Measurements from ENCODE around the gene PFDN2. TPM values are rescaled to one million over a fixed set of nuclear protein-coding genes. Genes with fewer than 3 reads are reported as not detected.

PFDN2 gene
- total and polyA plus RNA-seq, 10 of the 15 experiments (the other 5 are each of a cell fraction or from before 2014, with no cell fraction given): 30.0 to 141 (median 80.5) TPM

DNA sequence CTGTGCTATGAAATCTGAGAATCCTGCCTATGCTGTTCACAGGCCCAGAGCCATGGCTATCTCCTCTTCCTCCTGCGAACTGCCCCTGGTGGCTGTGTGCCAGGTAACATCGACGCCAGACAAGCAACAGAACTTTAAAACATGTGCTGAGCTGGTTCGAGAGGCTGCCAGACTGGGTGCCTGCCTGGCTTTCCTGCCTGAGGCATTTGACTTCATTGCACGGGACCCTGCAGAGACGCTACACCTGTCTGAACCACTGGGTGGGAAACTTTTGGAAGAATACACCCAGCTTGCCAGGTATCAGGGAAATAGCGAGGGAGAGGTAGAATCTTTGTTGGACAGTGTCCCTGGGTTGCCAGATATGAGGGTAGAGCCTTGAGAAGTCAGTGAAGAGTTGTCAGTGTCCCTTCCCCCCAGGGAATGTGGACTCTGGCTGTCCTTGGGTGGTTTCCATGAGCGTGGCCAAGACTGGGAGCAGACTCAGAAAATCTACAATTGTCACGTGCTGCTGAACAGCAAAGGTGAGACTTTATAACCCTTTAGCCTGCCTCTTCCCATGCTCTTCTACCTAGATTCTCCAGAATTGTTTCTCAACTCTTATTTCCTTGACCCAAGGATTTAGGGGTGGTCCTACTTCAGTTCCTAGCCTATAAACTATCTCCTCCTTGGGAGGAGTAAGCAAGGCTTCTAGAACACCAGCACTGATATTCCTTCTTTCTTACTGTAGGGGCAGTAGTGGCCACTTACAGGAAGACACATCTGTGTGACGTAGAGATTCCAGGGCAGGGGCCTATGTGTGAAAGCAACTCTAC lies 1.5 kb upstream of the PFDN2 start:
- ATAC-seq (peak; percentile 80), FAIRE-seq (peak; percentile 98), DNase-seq (ENCODE audit: low read depth, low spot score) (no peak)
- Histone ChIP-seq H4K20me1 (ENCODE audit: control insufficient read depth, insufficient read depth) (no peaks in the 10 kb centered on the region), H3K4me1 (ENCODE audit: control insufficient read depth, insufficient read depth, low read length) (peaks cover 19% of the 10 kb centered on the region), H3K9me3 (replicated peaks; ENCODE audit: control insufficient read depth, insufficient read depth, low read length) (no peaks in the 10 kb centered on the region), H3K27ac (ENCODE audit: control insufficient read depth, insufficient read depth) (peak overlapping the region; percentile 90), H3K36me3 (ENCODE audit: control insufficient read depth in 2 of 2, insufficient read depth in 2 of 2, low read length in 1 of 2) (peaks cover 16% of the 10 kb centered on the region in 2 experiments), H2AFZ (ENCODE audit: control insufficient read depth, low read depth, low read length) (no peak overlapping the region), H3K9ac (ENCODE audit: control insufficient read depth, insufficient read depth, low read length) (peak overlapping the region; percentile 89; the same call in 1 of the 2 replicates), H3K27me3 (replicated peaks in 1 of 2; ENCODE audit: control insufficient read depth in 2 of 2, insufficient read depth in 2 of 2, low read length in 1 of 2) (no peaks in the 10 kb centered on the region), H3K79me2 (ENCODE audit: control insufficient read depth, insufficient read depth, low read length) (peaks cover 50% of the 10 kb centered on the region), H3K4me2 (ENCODE audit: control insufficient read depth, insufficient read depth) (peak overlapping the region; percentile 70), H3K4me3 (peak overlapping the region; percentile 74)
- in situ Hi-C loops (cut with MboI) (no loop called here), intact Hi-C loops (cut with micrococcal nuclease; ENCODE audit: unreplicated experiment) (loop anchor here (5.0 kb wide), 1 partner anchor 72 kb away; the partner anchor contains the start of gene USF1)
- ChIA-PET POLR2A (interaction anchor here (0.8 to 3.1 kb wide), 5 partner anchors 10 to 55 kb away, joined by 3 to 24 read pairs (median 4); partner anchors contain the start of genes ARHGAP30 and DEDD), RAD21 (ENCODE audit: unreplicated experiment) (interaction anchor here (0.5 to 1.4 kb wide), 2 partner anchors 13 to 46 kb away, joined by 3 to 5 read pairs; partner anchors contain the start of gene DEDD), SMC1A (ENCODE audit: uncharacterized antibody, unreplicated experiment) (interaction anchor here (0.5 to 1.6 kb wide), 3 partner anchors 13 to 36 kb away, joined by 3 to 4 read pairs (median 3); partner anchors contain the start of gene DEDD), CTCF (interaction anchor here (0.7 kb wide), 1 partner anchor 20 kb away, joined by 3 read pairs; no protein-coding TSS in a partner anchor)
- WGBS (ENCODE audit: insufficient coverage, insufficient replicate concordance, low lambda C conversion rate, missing lambda C conversion rate): 48% methylated on average over 10 of the region's 10 CpGs
- BruUV-seq (replicated peaks): no TSS peak
- TF ChIP-seq FOXM1 (IDR thresholded peaks at IDR 0.05; ENCODE audit: low read depth, low read length) (no peak), CBFB (IDR thresholded peaks at IDR 0.05; ENCODE audit: low read depth) (no peak), SIX5 (IDR thresholded peaks at IDR 0.05; ENCODE audit: low read depth, low read length, severe bottlenecking) (no peak), BHLHE40 (IDR thresholded peaks at IDR 0.05; ENCODE audit: borderline replicate concordance in 1 of 2, low read depth in 2 of 2, low read length in 1 of 2) (no peak), NKRF (conservative IDR thresholded peaks at IDR 0.05) (no peak), BRCA1 (IDR thresholded peaks at IDR 0.05; ENCODE audit: low read depth, low read length) (no peak), ZNF207 (IDR thresholded peaks at IDR 0.05; ENCODE audit: borderline replicate concordance) (no peak)
- TF ChIP-seq, protein P1, sequence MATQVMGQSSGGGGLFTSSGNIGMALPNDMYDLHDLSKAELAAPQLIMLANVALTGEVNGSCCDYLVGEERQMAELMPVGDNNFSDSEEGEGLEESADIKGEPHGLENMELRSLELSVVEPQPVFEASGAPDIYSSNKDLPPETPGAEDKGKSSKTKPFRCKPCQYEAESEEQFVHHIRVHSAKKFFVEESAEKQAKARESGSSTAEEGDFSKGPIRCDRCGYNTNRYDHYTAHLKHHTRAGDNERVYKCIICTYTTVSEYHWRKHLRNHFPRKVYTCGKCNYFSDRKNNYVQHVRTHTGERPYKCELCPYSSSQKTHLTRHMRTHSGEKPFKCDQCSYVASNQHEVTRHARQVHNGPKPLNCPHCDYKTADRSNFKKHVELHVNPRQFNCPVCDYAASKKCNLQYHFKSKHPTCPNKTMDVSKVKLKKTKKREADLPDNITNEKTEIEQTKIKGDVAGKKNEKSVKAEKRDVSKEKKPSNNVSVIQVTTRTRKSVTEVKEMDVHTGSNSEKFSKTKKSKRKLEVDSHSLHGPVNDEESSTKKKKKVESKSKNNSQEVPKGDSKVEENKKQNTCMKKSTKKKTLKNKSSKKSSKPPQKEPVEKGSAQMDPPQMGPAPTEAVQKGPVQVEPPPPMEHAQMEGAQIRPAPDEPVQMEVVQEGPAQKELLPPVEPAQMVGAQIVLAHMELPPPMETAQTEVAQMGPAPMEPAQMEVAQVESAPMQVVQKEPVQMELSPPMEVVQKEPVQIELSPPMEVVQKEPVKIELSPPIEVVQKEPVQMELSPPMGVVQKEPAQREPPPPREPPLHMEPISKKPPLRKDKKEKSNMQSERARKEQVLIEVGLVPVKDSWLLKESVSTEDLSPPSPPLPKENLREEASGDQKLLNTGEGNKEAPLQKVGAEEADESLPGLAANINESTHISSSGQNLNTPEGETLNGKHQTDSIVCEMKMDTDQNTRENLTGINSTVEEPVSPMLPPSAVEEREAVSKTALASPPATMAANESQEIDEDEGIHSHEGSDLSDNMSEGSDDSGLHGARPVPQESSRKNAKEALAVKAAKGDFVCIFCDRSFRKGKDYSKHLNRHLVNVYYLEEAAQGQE (IDR thresholded peaks at IDR 0.05; ENCODE audit: low read depth, low read length): no peak
- TF ChIP-seq, protein P2, sequence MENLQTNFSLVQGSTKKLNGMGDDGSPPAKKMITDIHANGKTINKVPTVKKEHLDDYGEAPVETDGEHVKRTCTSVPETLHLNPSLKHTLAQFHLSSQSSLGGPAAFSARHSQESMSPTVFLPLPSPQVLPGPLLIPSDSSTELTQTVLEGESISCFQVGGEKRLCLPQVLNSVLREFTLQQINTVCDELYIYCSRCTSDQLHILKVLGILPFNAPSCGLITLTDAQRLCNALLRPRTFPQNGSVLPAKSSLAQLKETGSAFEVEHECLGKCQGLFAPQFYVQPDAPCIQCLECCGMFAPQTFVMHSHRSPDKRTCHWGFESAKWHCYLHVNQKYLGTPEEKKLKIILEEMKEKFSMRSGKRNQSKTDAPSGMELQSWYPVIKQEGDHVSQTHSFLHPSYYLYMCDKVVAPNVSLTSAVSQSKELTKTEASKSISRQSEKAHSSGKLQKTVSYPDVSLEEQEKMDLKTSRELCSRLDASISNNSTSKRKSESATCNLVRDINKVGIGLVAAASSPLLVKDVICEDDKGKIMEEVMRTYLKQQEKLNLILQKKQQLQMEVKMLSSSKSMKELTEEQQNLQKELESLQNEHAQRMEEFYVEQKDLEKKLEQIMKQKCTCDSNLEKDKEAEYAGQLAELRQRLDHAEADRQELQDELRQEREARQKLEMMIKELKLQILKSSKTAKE (IDR thresholded peaks at IDR 0.05; ENCODE audit: low read depth, poor library complexity, severe bottlenecking): no peak
- TF ChIP-seq, protein P3, sequence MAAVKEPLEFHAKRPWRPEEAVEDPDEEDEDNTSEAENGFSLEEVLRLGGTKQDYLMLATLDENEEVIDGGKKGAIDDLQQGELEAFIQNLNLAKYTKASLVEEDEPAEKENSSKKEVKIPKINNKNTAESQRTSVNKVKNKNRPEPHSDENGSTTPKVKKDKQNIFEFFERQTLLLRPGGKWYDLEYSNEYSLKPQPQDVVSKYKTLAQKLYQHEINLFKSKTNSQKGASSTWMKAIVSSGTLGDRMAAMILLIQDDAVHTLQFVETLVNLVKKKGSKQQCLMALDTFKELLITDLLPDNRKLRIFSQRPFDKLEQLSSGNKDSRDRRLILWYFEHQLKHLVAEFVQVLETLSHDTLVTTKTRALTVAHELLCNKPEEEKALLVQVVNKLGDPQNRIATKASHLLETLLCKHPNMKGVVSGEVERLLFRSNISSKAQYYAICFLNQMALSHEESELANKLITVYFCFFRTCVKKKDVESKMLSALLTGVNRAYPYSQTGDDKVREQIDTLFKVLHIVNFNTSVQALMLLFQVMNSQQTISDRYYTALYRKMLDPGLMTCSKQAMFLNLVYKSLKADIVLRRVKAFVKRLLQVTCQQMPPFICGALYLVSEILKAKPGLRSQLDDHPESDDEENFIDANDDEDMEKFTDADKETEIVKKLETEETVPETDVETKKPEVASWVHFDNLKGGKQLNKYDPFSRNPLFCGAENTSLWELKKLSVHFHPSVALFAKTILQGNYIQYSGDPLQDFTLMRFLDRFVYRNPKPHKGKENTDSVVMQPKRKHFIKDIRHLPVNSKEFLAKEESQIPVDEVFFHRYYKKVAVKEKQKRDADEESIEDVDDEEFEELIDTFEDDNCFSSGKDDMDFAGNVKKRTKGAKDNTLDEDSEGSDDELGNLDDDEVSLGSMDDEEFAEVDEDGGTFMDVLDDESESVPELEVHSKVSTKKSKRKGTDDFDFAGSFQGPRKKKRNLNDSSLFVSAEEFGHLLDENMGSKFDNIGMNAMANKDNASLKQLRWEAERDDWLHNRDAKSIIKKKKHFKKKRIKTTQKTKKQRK (IDR thresholded peaks at IDR 0.05; ENCODE audit: low read depth, low read length): no peak
